Measurements from ENCODE around the gene SUPT3H.

DNA sequence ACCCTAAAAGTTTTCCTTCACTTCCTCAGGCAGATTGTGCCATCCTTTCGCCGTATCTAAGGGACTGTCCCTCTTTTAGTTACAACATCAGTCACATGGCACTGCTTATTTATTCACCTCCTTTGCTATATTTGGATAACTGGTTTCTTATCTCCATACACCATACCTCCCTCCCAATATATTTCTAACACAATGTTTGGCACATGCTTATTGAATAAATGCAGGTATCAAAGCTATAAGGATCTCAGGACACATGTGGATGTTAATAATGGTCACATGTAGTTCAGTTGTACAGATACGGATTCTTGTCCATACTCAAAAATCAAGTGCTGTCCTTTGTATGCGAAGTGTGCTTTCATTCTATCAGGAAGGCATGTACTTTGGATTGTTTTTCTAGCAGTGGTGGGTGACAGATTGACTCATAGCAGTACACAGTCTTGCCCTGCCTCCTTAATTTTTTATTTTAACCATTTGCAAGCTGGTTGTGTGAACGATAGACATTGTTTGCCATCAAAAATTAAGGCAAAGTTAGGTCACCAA, 456.7 kb downstream of the SUPT3H start:
- TF ChIP-seq CTCF (conservative IDR thresholded peaks at IDR 0.05; ENCODE audit: low read depth, low read length), result no peak
- no peak for TF ChIP-seq EZH2 (IDR thresholded peaks at IDR 0.05; ENCODE audit: low read length, unreplicated experiment)

Data from PC-3 (cell line).